GM12874 (cell line): ENCODE results near the gene STIM2.

ENCODE experiments used
- CTCF ChIP-seq: IDR thresholded peaks from 2 replicates; pipeline ENCODE4 v1.5.1; 2011; ENCODE audit warnings: low read depth, mild to moderate bottlenecking, control low read depth, low read length, moderate library complexity; ENCODE audit not compliant: insufficient read depth

The STIM2 gene

DNA sequence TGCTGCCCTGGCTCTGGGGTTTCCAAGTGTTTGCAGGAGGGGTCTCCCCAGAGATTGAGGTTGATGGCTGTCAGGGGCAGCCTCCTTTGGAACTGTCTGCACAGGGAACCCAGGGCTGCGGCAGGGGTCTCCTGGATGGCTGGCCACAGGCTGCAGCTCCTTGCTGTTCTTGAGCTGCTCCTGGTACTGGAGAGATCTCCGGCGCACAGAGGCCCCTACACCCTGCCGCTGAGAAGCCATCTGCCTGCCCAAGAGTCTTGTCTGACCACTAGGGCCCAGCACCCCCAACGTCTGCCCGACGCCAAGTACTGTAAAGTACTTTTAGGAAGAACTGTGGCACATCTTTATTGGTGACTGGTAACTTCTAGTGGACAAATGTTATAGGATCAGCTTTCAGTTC, 13.5 kb downstream of the STIM2 start:
- no peak for TF ChIP-seq CTCF

- no peak for TF ChIP-seq CTCF
Observed at GRCh38 chr4:26877406-26877805, 16.8 kb downstream of the STIM2 start.

GRCh38 chr4:26877961-26878360, 17.3 kb downstream of the STIM2 start:
- TF ChIP-seq CTCF, result no peak

GRCh38 chr4:26878794-26879391, 18.3 kb downstream of the STIM2 start:
- no peak for TF ChIP-seq CTCF

GRCh38 chr4:26879805-26880204, 19.2 kb downstream of the STIM2 start:
- TF ChIP-seq CTCF, result no peak

DNA sequence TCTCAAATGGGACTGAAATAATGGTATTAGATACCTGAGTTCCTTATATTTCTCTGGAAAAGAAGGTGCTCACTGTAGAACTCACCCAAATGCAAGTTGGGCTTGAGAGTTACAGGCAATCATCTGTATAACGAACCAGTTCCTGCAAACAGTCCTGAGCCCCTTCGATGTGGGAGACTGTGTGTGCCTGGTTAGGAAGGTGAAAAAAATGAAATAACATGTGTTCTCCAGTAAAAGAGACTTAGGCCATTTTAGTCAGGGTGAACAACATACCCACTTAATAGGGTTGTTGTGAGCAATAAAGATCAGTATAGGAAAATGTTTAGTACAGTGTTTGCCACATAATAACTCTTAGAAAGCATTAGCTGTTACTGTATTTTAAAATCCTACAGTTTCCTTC, 23.4 kb downstream of the STIM2 start:
- no peak for TF ChIP-seq CTCF

GRCh38 chr4:26884486-26884988, 23.9 kb downstream of the STIM2 start:
- TF ChIP-seq CTCF, result no peak
